ENCODE measurements around the gene CBLL2. TPM values are rescaled to one million over a fixed set of nuclear protein-coding genes. Genes with fewer than 3 reads are reported as not detected.

Gene CBLL2
- total and polyA plus RNA-seq, 10 of the 15 experiments (the other 5 are each of a cell fraction or from before 2014, with no cell fraction given) = 0.12 to 0.17 TPM; not detected in 8

DNA sequence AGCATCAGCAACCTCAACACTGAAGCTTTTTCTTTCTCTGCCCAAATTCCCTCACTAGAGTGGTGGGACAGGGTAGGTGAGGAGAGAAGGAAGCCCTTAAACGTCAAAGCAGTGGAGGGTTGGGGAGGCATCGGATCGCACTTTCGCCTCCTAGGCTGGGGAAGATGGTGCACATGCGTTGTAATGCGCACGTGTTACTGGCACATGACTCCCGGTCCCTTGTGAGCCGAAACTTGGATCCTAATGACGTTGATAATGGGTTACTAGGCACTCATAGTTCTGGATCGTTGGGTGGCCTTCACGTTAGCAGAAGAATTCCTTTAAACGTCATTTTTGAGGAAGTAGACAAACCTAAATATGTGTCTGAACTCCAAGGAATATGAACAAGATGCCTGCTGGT lies at the start of gene CBLL2 (continued):
- TF ChIP-seq, protein P1, sequence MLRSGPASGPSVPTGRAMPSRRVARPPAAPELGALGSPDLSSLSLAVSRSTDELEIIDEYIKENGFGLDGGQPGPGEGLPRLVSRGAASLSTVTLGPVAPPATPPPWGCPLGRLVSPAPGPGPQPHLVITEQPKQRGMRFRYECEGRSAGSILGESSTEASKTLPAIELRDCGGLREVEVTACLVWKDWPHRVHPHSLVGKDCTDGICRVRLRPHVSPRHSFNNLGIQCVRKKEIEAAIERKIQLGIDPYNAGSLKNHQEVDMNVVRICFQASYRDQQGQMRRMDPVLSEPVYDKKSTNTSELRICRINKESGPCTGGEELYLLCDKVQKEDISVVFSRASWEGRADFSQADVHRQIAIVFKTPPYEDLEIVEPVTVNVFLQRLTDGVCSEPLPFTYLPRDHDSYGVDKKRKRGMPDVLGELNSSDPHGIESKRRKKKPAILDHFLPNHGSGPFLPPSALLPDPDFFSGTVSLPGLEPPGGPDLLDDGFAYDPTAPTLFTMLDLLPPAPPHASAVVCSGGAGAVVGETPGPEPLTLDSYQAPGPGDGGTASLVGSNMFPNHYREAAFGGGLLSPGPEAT (IDR thresholded peaks at IDR 0.05; ENCODE audit: low read depth) = no peak

DNA sequence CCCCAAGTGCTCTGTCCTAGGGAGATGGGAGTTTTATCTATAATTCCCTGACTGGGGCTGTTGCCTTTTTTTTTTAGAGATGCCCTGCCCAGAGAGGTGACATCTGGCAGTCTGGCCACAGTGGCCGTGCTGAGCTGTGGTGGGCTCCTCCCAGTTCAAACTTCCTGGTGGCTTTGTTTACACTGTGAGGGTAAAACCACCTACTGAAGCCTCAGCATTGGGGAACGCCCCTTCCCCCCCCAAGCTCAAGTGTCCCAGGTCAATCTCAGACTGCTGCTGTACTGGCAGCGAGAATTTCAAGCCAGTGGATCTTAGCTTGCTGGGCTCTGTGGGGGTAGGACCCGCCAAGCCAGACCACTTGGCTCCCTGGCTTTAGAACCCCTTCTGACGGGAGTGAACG lies 38.3 kb upstream of the CBLL2 start:
- 15% methylated on average over 5 of the region's 6 CpGs for WGBS (ENCODE audit: insufficient coverage, insufficient replicate concordance, low lambda C conversion rate, missing lambda C conversion rate)
- ChIA-PET CTCF (interaction anchor here (0.6 kb wide), 1 partner anchor 48 kb away, joined by 3 read pairs; no protein-coding TSS in a partner anchor), SMC1A (ENCODE audit: uncharacterized antibody, unreplicated experiment) (interaction anchor here (0.9 kb wide), 1 partner anchor 15 kb away, joined by 3 read pairs; no protein-coding TSS in a partner anchor), RAD21 (ENCODE audit: unreplicated experiment) (no interaction called here), POLR2A (no interaction called here)
- FAIRE-seq = no peak
- DNase-seq (ENCODE audit: low read depth, low spot score) = no peak
- no peaks in the 10 kb centered on the region for H3K79me2 ChIP-seq (ENCODE audit: control insufficient read depth, insufficient read depth, low read length)
- H2AFZ ChIP-seq (ENCODE audit: control insufficient read depth, low read depth, low read length) = no peak overlapping the region
- H3K4me2 ChIP-seq (ENCODE audit: control insufficient read depth, insufficient read depth) = no peak overlapping the region
- no TSS peak for BruUV-seq (replicated peaks)
- no peaks in the 10 kb centered on the region for H3K9me3 ChIP-seq (replicated peaks; ENCODE audit: control insufficient read depth, insufficient read depth, low read length)
- H3K4me3 ChIP-seq = no peak overlapping the region
- H3K27me3 ChIP-seq (replicated peaks in 1 of 2; ENCODE audit: control insufficient read depth in 2 of 2, insufficient read depth in 2 of 2, low read length in 1 of 2) = no peaks in the 10 kb centered on the region
- ATAC-seq = no peak
- no peaks in the 10 kb centered on the region for H3K36me3 ChIP-seq (ENCODE audit: control insufficient read depth in 2 of 2, insufficient read depth in 2 of 2, low read length in 1 of 2)
- in situ Hi-C loops (cut with MboI) (no loop called here), intact Hi-C loops (cut with micrococcal nuclease; ENCODE audit: unreplicated experiment) (no loop called here)
- no peaks in the 10 kb centered on the region for H3K4me1 ChIP-seq (ENCODE audit: control insufficient read depth, insufficient read depth, low read length)
- no peak overlapping the region for H3K9ac ChIP-seq (ENCODE audit: control insufficient read depth, insufficient read depth, low read length)
- no peaks in the 10 kb centered on the region for H4K20me1 ChIP-seq (ENCODE audit: control insufficient read depth, insufficient read depth)
- H3K27ac ChIP-seq (ENCODE audit: control insufficient read depth, insufficient read depth) = no peak overlapping the region
- TF ChIP-seq ASH2L (IDR thresholded peaks at IDR 0.05; ENCODE audit: borderline replicate concordance, low read depth) (no peak), POLR2AphosphoS5 (IDR thresholded peaks at IDR 0.05; ENCODE audit: low read length) (no peak), RELA (IDR thresholded peaks at IDR 0.05; ENCODE audit: borderline replicate concordance, partially characterized antibody) (no peak), ZSCAN29 (IDR thresholded peaks at IDR 0.05) (no peak), NBN (IDR thresholded peaks at IDR 0.05) (no peak), SUPT20H (IDR thresholded peaks at IDR 0.05; ENCODE audit: borderline replicate concordance, control insufficient read depth, low read depth, low read length) (no peak), LARP7 (IDR thresholded peaks at IDR 0.05) (no peak), RCOR1 (conservative IDR thresholded peaks at IDR 0.05; ENCODE audit: low read depth, low read length) (no peak), POLR2AphosphoS2 (IDR thresholded peaks at IDR 0.05; ENCODE audit: low read depth, low read length) (no peak), NFIC (IDR thresholded peaks at IDR 0.05; ENCODE audit: low read depth, low read length) (no peak), TAF1 (IDR thresholded peaks at IDR 0.05; ENCODE audit: borderline replicate concordance, low read depth, low read length) (no peak), SMAD5 (IDR thresholded peaks at IDR 0.05; ENCODE audit: low read depth) (no peak), HDAC6 (IDR thresholded peaks at IDR 0.05; ENCODE audit: unreplicated experiment) (no peak), NRF1 (conservative IDR thresholded peaks at IDR 0.05; ENCODE audit: low read depth, low read length) (no peak), GATAD2B (conservative IDR thresholded peaks at IDR 0.05; ENCODE audit: low read depth) (no peak), BRCA1 (IDR thresholded peaks at IDR 0.05; ENCODE audit: low read depth, low read length) (no peak), ETV6 (conservative IDR thresholded peaks at IDR 0.05 in 1 of 2, IDR thresholded peaks at IDR 0.05 in 1 of 2; ENCODE audit: borderline replicate concordance in 1 of 2, low read depth in 1 of 2) (no peak)
- TF ChIP-seq, protein P2, sequence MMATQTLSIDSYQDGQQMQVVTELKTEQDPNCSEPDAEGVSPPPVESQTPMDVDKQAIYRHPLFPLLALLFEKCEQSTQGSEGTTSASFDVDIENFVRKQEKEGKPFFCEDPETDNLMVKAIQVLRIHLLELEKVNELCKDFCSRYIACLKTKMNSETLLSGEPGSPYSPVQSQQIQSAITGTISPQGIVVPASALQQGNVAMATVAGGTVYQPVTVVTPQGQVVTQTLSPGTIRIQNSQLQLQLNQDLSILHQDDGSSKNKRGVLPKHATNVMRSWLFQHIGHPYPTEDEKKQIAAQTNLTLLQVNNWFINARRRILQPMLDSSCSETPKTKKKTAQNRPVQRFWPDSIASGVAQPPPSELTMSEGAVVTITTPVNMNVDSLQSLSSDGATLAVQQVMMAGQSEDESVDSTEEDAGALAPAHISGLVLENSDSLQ (IDR thresholded peaks at IDR 0.05) = no peak
- TF ChIP-seq, protein P3, sequence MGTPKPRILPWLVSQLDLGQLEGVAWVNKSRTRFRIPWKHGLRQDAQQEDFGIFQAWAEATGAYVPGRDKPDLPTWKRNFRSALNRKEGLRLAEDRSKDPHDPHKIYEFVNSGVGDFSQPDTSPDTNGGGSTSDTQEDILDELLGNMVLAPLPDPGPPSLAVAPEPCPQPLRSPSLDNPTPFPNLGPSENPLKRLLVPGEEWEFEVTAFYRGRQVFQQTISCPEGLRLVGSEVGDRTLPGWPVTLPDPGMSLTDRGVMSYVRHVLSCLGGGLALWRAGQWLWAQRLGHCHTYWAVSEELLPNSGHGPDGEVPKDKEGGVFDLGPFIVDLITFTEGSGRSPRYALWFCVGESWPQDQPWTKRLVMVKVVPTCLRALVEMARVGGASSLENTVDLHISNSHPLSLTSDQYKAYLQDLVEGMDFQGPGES (IDR thresholded peaks at IDR 0.05) = no peak

Data from GM12878 (cell line).